ENCODE data around the gene THBS2.
"Not testable (repeated sequence)": the region's sequence is repeated elsewhere in the genome, so short reads cannot be mapped to it uniquely, and the experiment has no call there.

The THBS2 gene

DNA sequence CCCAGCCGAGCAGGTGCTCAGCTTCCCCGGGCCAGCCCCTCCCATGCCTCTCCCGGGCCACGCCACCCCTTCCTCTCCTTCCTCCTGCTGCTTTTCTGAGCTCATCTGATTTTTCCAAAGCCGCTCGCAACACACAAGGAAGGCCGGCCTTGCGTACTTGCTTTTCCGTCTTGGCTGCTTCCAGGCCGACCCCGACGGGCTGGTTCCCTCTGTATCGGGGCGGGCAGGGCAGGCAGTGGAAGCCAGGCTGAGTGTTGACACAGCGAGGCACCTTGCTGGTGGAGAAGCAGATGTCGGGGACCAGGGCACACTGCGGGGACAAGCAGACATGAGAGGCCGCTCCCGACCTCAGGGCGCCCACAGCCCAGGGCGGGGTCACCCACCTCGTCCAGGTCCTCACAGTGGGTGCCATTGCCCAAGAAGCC is 21.1 kb downstream of the THBS2 start:
- no peak for DNase-seq (ENCODE audit: low read depth in 4 of 4, low spot score in 1 of 4)

DNA sequence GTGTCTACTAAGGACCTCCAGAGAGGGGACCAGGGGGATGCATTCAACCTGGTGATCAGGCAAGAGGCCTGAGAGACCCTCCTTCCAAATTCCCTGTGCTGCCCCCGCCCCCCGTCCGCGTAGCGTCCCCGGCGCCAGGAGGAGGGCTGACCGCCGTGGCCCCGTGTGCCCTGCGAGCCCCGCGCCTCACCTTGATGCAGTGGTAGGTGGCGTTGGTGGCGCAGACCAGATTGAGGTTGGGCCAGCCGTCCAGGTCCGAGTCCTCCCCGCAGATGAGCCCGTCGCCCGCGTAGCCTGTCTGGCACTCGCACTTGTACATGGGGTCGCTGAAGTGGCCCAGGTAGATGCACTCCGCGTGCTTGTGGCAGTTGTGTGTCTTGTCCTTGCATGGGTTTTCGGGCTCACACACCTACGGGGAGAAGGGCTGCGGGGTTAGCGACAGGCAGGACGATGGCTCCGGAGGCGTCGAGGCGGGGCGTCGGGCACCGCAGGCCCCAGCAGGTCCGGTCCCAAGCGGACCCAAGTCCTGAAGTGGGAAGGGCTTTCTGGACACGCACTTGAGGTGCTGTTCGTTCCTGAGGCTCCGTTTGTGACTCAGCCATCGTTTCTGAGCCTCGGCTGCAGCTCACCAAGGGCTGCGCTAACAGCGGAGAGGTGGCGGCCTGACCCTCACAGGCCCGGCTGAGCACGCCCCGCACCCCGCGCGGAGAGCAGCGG is 21.7 kb downstream of the THBS2 start:
- no peak for DNase-seq (ENCODE audit: low read depth in 4 of 4, low spot score in 1 of 4)

GRCh38 chr6:169230946-169231789 is 22.5 kb downstream of the THBS2 start:
- DNase-seq (ENCODE audit: low read depth in 4 of 4, low spot score in 1 of 4) = no peak

DNA sequence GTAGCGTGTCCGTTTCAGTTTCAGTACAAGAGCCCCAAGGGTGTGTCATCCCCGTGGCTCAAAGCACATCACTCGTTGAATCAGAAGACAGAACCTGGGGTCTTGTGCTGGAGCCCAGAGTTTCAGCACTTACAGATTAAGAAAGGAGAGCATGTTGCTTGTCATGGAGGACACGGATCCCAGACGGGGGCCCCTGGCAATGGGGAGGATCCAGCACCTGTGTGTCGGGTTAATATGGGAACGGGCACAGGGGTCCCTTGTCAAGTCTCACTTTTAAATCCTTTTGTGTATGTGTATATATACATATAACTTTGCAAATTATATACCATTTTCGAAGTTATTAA is 23.4 kb downstream of the THBS2 start:
- DNase-seq (ENCODE audit: low read depth in 4 of 4, low spot score in 1 of 4) = no peak

DNA sequence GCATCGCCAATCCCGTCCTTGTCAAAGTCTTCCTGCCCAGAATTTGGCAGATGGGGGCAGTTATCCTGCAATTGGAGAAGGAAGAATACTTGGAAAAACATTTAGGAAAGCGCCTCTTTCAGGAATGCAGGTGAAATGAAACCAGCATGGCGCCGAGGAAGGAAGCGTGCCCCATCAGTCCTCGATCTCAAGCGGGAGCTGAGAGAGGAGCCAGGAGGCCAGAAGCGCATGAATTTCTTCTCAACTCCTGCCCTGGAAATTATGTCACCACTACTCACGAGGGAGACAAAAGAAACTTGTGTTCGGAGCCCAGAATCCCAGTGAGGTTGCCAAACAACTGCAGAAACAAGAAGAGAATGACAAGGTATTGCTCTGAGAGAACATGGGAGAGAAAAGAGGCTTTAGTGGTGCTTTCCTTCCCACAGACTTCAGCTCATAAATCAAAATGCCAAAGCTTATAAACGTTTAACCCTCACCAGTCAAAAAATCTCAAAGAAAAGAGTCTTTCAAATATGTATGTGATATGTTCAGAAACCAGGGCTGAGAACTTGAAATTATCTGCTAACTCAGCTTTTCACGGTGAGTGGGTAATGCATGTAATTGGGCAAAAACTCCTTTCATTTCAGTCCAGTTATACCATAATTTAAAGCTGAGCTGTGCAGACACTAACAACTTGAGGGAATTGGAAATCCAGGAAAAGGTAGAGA is 23.9 kb downstream of the THBS2 start:
- DNase-seq (ENCODE audit: low read depth in 4 of 4, low spot score in 1 of 4) = no peak

DNA sequence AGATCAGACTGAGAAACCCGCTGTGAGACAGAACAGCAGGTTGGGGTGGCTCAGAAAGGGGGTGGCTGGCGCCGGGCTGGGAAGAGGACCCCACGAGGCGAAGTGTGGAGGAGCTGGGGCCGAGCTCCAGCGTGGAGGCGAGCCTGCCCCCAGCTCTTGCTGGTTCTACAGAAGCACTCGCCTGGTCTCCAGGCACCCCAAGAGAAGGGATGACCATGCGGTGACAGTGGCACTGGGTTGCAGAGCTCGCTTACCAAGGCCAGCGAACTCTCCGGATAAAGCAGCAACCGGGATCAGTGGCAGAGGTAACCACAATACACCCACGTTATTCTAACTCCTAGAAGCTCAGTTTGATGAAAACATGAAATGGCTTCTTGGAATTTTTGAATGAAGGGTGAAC is 26.5 kb downstream of the THBS2 start:
- no peak for DNase-seq (ENCODE audit: low read depth in 4 of 4, low spot score in 1 of 4)

GRCh38 chr6:169225887-169226286 is 27.8 kb downstream of the THBS2 start:
- DNase-seq (ENCODE audit: low read depth in 4 of 4, low spot score in 1 of 4) = no peak

- DNase-seq (ENCODE audit: low read depth in 4 of 4, low spot score in 1 of 4) = no peak
Measured at GRCh38 chr6:169225131-169225576, 28.5 kb downstream of the THBS2 start.

- DNase-seq (ENCODE audit: low read depth in 4 of 4, low spot score in 1 of 4) = no peak
Measured at GRCh38 chr6:169224716-169225115, 28.9 kb downstream of the THBS2 start.

- DNase-seq (ENCODE audit: low read depth in 4 of 4, low spot score in 1 of 4) = no peak
Measured at GRCh38 chr6:169224185-169224695, 29.4 kb downstream of the THBS2 start.

DNA sequence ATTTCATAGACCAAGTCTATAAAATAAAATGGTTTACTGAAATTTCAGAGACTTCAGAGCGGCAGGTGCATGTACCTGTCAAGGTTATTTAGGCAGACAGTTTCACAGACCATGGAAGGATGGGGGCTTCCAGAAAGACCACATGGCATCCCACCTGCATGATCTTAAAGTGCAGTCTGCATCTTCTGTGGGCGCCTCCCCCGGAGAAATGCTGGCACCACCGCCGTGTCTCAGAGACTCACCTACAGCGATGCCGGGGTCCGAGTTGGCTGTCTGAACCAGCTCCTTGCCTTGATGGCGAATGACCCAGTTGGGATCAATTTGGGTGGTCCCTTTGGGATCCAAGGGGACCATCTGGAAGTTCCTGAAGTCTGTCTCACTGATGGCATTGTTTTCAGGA is 30.6 kb downstream of the THBS2 start:
- no peak for DNase-seq (ENCODE audit: low read depth in 4 of 4, low spot score in 1 of 4)

DNA sequence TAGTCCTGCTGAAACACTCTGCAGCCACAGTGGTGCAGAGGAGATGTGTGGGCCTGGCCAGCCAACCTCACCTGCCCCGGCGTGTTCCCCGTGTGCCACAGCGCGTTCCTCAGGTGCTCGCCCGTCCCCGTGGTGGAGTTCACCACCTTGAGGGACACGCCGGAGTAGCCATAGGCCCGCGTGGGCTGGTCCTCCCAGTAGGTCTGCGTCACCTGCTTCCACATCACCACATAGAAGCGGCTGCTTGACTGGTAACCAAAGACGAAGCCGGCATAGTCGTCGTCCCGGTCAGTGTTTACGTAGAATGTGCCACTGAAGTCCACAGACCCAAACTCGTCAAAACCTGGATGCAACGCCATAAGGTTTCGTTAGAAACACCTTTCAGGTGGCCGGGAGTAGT is 31.5 kb downstream of the THBS2 start:
- DNase-seq (ENCODE audit: low read depth in 4 of 4, low spot score in 1 of 4) = no peak

DNA sequence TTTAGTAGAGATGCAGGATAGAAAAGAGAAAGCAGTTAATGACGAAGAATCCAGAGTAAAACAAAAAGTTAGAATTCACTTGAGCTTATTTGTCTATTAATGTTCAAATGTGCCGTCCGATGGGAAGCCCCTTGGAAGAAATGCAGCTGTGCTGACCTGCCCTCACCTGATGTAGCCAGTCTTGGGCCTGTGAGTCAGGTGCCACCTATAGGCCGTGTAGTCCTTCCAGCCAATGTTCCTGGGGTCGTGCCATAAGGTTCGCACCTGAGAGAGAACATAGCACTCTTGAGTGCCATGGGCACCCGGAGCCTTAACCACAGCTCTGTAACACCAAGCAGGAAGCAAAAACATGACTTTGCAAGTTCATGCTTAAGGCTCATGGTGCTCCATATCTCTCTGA is 32.4 kb downstream of the THBS2 start:
- no peak for DNase-seq (ENCODE audit: low read depth in 4 of 4, low spot score in 1 of 4)

DNA sequence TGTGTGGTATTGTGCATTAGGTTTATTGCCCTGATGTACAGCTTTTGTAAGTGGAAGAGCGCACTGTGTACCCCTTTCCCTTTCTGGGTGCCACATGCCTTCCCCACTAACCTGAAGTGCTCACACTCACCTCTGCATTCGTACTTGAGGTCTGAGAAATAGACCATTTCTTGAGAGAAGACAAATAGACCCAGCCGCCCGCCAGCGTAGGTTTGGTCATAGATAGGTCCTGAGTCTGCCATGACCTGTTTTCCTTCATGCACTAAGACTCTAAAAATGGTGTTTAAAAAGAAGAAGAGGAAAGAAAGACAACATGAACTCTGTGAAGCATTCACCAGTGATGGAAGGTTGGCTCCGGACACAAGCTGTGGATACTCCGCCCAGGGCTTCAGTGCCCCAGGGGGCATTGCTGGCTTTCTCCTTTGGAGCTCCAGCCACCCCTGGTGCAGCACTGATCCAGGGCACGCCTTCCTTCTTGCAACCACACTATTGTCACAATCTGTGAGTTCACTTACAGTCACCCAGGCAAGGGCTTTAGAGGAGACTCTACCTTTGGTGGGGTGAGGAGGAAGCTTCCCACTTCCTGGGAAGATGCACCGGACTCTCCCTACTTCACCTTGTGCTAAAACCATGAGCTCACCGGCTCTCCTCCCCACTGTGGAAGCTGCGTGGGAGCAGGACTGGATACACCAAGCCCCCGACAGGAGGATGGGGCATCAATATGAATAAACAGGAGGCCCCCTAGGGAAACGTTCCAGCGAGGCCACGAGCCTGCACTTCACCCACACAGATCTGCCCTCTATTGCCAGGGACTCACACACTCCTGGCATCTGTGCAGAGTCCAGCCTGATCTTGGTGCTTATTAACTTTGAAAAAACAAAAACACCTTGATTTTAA is 33.3 kb downstream of the THBS2 start:
- DNase-seq (ENCODE audit: low read depth in 4 of 4, low spot score in 1 of 4) = no peak

GRCh38 chr6:169217972-169218371 is 35.7 kb downstream of the THBS2 start:
- no peak for DNase-seq (ENCODE audit: low read depth in 4 of 4, low spot score in 1 of 4)

GRCh38 chr6:169216830-169217229 is 36.8 kb downstream of the THBS2 start:
- DNase-seq (ENCODE audit: low read depth in 4 of 4, low spot score in 1 of 4) = no peak

DNA sequence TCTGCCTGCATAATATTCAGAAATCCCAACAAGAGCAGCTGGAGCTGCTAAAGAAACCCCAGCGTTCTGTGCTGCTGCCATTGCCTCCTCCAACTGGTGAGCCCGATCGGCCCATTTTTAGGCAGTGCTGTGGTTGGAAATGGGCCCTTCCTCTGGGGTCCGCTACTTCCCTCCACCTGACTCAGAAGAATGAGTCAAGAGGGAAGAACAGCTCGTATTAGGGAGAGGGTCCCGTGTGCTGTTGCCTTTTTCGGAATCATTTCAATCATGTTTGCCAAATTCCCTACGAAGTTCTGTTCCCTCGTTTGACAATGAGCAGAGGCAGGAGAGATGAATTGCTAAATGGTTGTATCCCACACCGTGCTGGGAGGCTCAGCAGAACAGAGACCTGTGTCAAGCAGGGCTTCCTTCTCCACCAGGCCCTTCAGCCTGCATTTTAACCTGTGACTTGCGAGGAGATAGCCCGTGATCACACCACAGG is 38.4 kb downstream of the THBS2 start:
- no peak for DNase-seq (ENCODE audit: low read depth in 4 of 4, low spot score in 1 of 4)

DNA sequence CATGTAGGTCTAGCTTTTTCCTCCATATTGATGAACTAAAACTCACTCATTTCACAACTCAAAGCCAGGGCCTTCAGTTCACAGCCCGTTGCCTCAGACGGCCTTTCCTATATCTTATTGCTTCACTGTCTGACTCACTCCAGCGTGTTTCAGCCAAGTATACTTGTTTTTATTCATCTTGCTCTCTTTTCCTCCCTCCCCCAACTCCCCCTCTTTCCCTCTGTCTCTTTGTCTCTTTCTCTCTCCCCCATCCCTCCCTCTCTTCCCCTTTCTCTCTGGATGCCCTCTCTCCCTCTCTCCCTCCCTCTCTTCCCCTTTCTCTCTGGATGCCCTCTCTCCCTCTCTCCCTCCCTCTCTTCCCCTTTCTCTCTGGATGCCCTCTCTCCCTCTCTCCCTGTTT is 38.9 kb downstream of the THBS2 start:
- not testable (repeated sequence) for DNase-seq (ENCODE audit: low read depth in 4 of 4, low spot score in 1 of 4)

DNA sequence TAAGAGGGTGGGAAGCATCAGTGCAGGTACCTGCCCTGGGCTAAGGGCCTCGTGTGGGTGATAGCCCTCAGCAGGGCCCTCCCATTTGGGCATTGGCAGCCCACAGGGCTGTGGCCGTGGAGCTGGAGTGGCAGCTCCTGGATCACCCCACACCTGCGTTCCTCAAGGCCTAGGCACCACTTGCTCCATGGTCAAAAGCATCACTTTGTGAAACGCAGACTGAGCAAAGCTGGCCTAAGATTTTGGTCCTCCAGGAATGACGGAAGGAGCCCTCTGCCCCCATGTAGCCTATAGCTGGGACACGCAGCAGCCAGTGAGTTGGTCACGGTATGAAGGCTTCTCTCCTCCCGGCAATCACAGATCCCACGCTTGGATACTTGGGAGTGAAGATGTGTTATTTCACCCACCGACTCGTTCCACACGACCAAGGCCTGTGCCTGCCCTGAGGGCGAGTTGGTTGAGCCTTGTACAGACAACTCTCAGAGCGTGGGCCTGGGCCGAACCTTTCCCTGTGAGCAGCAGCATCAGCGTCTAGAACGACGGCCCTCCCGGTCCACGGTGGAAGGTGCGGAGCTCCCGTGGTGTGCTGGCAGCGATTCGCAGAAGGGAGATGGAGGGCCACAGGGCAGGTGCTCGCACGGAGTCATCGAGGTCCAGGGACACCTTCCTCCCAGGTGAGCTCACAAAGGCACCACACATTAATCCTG is 39.7 kb downstream of the THBS2 start:
- no peak for DNase-seq (ENCODE audit: low read depth in 4 of 4, low spot score in 1 of 4)
